NCI-H226 (cell line): Measurements from ENCODE around the gene WDR6.
"Not testable (repeated sequence)": the region's sequence is repeated elsewhere in the genome, so short reads cannot be mapped to it uniquely, and the experiment has no call there.

ENCODE experiments used
- DNase-seq: peaks from one replicate; pipeline ENCODE4 v3.0.0-alpha.2; 2015

Gene WDR6

DNA sequence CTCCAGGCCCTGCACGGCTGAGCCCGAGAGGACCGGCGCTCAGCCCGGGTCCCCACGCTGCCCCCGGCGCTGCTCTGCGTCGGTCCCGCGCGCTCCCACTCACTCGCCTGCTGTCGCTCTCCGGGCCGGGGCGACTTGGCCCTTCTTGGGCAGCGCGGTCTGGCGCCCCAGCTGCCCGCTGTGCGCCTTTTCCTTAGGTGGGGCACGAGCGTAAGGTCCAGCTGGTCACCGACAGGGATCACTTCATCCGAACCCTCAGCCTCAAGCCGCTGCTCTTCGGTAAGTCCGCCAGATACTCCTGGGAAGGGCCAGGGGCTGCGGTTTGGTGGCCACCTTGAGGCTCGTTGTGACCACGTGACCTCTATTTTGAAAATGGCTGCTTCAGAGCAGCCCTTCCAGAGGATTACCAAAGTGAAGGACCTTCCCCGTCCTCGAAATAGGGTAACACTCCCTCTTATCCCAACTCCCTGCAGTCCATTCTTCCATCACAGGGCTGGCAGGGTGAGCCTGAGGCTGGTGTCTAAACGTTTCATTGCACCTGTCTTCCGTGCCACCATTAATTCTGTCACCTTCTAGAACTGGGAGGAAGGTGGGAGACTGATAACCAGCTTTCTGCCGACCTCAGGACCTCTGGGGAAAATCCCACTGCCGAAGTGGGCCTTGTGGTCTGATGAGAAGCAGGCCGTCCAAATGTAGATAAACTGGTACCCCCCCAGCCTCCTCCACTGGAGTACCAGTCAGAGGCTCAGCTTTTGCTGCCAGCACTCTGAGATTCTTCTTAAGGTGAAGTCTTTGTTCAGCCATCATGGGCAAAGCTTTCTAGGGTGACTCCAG is 16.3 kb upstream of the WDR6 start:
- no peak for DNase-seq

DNA sequence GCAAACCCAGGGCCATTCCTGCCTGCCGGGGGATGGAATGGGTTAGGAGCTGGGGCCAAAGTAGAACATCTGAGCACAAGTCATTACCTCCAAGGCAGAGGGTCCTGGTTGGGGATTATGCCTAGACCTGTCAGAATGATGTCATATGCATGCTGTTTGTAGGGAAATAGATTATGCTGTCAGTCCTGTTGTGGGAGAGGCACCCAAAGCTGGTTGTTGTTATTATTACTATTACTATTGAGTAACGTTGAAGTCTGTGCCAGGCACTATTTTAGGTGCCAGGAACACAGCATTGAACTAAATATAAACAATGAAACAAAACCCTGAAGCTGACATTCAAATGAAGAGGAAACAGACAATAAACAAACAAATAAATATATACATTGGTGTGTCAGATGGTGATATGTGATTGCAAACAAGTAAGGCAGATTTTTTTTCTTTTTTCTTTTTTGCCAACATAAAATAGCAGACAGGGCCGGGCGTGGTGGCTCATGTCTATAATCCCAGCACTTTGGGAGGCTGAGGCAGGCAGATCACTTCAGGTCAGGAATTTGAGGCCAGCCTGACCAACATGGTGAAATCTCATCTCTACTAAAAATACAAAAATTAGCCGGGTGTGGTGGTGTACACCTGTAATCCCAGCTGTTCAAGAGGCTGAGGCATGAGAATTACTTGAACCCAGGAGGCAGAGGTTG is 15.2 kb upstream of the WDR6 start:
- DNase-seq: no peak

DNA sequence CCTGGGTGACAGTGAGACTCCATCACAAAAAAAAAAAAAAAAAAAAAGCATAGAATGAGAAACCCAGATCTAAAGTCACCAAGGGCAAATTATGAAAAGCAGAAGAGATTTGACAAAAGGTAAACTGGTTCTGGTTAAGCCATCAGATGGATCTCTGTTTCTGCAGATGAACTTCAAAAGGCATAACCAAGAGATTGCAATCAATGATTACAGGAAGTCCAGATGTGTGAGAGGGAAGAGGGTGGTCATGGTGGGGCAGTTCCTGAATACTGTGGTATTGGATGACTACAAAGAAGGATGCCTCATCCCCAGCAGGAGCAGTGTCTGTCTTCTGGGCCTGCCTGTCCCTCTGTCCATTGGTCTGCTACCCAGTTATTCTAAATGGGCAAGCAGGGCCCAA is 13.4 kb upstream of the WDR6 start:
- DNase-seq: no peak

DNA sequence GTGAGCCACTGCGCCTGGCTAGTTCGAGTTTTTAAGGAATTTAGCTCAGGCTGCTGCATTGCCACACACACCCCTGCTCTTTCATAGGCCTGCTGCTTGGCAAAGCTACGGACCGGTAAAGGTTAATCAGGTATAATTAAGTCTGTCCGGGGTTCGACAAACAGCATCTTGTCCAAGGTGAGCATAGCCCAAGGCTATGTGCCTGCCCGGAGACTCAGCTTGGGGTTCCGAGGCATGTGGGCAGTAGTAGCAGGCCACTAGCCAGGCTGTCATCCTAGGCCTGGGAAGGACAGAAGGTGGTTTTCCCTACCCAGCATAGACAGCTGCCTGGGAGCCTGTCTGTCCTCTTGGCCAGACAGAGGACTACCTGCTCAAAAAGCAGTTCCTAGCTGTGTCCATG is 10.6 kb upstream of the WDR6 start:
- no peak for DNase-seq

DNA sequence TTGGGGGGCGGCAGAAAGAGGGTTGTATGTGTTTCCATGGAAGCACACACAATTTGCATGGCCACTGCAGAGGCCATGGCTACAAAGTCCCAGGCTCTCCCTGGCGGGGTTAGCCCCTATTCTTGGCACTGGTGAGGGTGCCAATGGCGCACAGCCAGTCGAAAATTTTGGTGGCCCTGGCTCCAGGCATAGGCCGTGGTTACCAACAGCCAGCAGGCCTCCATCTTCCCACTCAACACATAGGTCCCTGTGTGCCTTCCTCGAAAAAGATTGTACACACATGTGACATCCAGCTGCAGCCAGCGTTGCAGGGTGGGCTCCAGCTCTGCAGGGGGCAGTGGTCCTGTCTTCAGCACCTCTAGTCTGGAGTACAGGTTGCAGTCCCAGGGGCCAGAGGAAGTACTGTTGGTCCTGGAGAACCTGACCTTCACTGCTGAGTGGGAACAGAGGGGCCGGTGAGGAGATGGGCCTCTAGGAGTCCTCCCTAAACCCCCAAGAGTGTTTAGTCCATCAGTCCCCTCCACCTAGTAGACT is 10.0 kb upstream of the WDR6 start:
- DNase-seq: no peak

DNA sequence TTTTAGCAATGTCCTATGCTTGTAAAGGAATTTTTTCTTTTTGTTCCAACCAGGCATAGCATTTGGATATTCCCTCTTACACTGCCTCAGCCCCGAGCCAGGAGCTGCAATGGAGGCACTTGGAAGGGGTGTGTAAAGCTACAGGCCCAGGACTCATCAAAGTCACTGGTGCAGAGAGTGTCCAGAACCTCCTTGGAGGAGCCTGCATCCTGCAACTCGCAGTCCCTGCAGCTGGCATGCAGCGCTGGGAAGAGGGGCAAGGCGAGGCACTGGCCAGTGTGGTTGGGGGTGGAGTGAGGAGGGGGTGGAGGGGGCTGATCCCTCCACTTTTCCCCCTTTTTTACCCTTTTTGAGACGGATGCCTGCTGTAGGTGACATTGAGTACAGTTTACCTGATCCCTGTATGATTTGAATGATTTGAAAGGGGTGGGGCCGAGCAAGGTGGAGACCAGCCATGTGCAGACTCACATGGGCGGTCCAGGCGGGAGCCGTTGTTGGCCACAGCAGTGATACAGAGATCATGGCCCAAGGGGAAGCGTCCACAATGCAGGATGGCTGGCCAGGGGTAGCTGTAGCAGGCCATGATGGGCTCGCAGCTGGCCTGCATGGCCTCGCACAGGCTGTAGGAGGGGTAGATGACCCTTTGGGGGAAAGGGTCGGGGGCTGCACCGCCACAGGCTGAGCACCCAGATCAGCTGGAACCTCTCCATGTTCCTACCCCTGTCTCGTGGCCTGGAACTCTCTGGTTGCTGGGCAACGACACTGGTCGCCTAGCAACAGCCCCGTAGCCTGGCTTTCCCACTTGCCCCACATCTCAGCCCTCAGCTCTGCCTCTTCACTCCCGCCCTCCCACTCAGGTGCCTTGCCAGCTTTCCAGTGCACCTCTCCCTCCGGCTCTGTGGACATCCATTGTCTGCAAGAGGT is 9.2 kb upstream of the WDR6 start:
- DNase-seq: no peak

DNA sequence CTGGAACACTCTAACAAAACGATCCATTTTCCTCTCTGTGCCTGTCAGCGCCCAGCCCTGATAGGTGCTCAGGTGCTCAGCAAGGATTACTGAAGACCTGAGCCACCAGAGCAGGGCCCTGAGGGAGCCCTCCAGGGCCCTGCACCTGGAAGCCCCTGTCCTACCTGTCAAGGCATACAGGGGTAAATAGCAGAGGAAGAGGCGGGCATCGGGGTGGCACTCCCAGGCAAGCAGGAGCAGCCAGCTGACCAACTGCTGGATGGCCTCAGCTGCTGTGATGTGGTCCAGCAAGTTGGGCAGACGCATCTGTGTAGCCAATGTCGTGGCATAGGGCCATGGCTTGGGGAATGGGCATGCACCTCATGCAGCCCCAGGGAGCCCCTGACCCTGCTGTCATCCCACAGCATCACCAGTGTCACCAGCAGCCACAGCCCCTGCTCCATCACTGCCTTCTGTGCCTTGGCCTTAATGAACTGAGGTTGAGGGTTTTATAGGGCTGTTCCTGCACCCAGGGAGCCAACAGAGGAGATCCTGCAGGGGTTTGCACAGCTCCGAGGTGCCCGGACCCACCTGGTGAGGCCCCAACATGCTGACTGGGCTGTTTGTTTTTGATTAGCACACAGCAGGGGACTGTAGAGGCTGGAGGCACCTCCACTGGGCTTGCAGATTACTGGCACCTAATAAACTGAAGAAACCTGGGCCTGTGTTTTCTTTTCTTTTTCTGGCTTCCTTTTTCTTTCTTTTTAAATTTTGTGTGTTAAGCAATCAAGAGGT is 7.9 kb upstream of the WDR6 start:
- DNase-seq: no peak

DNA sequence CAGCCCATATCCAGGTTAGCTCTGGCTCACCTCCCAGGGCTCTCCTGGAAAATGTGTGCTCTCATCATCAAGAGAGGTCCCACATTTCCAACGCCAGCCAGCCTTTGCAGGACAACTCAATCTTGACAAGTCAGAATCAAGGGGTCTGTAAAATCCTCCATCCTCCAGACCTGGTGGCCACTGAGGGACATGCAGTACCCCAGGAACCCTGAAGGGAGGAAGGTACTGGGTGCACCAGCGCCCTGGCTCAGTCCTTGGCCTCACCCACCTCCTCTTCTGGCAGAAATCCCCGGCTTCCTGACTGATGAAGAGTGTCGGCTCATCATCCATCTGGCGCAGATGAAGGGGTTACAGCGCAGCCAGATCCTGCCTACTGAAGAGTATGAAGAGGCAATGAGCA is 6.0 kb upstream of the WDR6 start:
- DNase-seq: no peak

DNA sequence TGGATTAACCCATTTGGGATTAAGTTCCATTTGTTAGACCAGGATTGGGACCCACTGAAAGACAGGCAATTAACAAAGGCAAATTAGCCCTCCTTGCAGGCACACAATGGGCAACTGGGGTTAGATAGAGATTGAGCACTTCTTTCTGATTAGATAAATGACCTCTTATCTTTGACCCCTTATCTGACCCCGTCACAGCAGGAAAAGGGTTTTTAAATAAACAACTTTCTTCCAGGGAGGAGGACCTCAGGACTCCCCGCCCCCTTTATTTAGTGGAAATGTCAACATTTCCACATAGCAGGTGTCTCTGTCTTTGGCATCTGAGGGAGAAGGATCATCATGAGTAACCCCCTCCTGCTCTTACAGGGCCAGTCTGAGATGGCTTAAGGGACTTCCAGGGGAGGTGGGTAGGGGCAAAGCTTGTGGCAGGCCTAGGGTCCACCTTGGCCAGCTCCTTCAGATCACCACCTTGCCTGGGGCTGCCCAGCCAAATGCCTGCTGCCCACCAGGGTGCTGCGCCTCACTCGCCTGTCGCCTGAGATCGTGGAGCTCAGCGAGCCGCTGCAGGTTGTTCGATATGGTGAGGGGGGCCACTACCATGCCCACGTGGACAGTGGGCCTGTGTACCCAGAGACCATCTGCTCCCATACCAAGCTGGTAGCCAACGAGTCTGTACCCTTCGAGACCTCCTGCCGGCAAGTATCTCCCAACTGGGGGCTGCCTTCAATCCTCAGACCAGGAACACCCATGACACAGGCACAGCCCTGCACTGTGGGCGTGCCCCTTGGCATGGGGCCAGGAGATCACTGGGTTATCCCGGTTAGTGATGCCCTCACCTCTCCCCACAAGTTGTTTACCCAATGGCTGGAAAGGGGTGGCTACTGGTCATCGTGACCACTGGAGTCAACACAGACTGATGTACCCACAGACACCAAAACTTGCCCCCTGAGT is 2.6 kb upstream of the WDR6 start:
- DNase-seq: no peak

DNA sequence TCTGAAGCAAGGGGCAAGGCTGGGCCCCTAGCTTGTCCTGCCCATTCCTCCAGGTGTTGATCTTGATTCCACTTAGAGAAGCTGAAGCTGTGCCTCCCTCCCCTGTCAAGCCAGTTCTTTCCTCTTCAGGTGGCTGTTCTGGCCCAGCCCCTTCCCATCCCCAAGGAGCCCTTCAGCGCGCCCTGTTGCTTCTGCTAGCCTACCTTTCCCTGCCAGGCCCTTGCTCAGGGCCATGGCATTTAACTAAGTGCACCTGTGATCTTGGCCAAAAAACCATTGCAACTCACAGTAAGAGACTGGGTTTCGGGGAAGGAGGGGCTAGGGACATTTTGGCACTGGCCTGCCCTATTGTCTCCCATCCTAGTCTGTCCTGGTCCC is 1.9 kb upstream of the WDR6 start:
- no peak for DNase-seq

DNA sequence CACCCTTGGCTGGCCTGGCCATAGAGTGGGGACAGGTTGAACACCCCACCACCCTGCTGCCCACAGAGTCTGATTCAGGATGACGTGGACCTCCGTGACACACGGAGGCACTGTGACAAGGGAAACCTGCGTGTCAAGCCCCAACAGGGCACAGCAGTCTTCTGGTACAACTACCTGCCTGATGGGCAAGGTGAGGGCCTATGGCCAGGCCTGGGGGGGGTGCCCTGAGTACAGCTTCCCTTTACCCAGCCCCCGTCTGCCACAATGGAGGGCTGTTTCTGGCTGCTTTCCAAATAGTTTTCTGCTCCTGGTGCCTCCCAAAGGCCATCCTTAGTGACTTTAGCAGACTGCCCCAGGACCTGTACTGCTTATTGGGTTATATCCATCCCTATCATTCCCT is 1.2 kb upstream of the WDR6 start:
- DNase-seq: no peak

DNA sequence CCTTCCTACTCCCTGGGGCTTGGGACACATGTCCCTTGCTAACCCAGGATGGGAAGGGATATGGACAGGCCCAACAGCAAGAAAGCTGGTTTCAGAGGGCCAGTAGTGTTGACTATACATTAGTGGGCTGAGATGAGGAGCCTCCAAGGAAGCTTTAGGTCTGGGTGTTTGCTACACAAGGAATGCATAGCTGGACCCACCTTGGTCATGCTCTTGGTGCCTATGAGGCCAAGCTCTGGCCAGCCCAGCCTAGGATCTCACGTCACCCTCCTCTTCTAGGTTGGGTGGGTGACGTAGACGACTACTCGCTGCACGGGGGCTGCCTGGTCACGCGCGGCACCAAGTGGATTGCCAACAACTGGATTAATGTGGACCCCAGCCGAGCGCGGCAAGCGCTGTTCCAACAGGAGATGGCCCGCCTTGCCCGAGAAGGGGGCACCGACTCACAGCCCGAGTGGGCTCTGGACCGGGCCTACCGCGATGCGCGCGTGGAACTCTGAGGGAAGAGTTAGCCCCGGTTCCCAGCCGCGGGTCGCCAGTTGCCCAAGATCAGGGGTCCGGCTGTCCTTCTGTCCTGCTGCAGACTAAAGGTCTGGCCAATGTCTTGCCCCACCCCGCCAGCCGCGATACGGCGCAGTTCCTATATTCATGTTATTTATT is 653 bp upstream of the WDR6 start:
- no peak for DNase-seq

DNA sequence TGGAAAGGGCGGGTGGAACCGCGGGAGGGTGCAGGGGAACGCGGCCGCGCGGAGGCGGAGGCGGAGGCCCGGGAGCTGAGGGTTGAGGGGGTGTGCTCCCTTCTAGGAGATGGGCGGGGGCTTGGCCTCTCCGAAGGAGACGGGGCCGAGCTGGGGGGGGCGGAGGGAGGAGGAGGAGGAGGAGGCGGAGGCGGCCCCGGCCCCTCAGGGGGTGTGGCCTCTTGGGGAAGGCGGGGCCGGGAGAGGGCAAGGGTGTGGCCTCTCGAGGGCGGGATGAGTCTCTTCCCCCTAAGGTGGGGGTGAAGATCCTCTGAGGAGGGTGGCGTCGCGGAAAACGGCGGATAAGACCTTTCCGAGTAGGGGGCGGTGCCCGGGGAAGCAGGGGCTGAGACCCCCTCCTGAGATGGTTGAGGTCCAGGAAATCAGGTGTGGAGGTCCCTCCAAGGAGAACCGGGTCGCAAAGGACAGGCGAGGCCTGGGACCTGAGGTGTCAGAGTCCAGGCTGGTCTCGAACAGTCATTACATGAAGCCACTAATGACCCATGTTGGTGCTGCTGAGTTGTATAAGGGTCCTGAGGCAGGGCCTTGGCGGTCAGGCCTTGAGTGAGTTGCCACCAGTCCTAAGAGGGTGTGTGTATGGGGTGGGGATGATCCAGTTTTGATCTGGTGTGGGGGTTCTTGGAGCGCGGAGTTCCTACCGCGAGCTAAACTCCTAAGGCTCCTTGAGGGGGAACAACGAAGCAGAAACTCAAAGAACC is 759 bp downstream of the WDR6 start:
- DNase-seq: peak; percentile 90

DNA sequence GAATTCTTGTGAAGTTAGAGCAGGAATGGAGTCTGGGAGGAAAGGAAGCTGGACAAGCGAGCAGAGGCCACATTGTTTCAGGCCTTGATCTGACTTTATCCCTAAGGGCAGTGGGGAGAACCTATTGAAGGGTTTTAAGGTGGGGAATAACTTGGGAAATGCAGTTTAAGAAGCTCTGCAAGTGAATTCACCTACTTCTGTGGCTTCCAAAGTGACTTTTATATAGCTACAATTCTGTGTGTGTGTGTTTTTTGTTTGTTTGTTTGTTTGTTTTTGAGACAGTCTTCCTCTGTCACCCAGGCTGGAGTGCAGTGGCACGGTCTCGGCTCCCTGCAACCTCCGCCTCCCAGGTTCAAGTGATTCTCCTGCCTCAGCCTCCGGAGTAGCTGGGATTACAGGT is 1.4 kb downstream of the WDR6 start:
- not testable (repeated sequence) for DNase-seq

DNA sequence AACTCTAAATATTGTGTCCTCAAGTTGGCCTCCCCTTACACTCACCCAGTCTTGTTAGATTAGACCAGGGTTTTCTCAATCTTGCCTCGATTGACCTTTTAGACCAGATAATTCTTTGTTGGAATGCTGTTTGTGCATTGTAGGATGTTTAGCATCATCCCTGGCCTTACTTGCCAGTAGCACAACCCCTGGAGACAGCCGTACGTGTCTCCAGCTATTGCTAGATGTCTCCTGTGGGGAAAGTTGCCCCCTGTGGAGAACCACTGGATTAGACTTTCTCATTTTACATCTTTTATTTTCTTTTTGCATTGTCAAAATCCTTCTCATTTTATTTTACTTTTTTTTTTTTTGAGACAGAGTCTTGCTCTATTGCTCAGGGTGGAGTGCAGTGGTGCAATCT is 2.2 kb downstream of the WDR6 start:
- no peak for DNase-seq

DNA sequence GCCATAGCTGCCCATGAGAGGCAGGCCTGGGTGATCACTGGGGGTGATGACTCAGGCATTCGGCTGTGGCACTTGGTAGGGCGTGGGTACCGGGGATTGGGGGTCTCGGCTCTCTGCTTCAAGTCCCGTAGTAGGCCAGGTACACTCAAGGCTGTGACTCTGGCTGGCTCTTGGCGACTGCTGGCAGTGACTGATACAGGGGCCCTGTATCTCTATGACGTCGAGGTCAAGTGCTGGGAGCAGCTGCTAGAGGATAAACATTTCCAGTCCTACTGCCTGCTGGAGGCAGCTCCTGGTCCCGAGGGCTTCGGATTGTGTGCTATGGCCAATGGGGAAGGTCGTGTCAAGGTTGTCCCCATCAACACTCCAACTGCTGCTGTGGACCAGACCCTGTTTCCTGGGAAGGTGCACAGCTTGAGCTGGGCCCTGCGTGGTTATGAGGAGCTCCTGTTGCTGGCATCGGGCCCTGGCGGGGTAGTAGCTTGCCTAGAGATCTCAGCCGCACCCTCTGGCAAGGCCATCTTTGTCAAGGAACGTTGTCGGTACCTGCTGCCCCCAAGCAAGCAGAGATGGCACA is 5.3 kb downstream of the WDR6 start:
- DNase-seq: no peak

DNA sequence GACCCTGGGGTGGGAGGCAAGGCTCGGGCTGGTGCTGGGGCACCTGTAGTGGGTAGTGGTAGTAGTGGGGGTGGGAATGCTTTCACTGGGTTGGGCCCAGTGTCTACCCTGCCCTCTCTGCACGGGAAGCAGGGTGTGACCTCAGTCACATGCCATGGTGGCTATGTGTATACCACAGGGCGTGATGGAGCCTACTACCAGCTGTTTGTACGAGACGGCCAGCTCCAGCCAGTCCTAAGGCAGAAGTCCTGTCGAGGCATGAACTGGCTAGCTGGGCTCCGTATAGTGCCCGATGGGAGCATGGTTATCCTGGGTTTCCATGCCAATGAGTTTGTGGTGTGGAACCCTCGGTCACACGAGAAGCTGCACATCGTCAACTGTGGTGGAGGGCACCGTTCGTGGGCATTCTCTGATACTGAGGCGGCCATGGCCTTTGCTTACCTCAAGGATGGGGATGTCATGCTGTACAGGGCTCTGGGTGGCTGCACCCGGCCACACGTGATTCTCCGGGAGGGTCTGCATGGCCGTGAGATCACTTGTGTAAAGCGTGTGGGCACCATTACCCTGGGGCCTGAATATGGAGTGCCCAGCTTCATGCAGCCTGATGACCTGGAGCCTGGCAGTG is 6.0 kb downstream of the WDR6 start:
- no peak for DNase-seq

DNA sequence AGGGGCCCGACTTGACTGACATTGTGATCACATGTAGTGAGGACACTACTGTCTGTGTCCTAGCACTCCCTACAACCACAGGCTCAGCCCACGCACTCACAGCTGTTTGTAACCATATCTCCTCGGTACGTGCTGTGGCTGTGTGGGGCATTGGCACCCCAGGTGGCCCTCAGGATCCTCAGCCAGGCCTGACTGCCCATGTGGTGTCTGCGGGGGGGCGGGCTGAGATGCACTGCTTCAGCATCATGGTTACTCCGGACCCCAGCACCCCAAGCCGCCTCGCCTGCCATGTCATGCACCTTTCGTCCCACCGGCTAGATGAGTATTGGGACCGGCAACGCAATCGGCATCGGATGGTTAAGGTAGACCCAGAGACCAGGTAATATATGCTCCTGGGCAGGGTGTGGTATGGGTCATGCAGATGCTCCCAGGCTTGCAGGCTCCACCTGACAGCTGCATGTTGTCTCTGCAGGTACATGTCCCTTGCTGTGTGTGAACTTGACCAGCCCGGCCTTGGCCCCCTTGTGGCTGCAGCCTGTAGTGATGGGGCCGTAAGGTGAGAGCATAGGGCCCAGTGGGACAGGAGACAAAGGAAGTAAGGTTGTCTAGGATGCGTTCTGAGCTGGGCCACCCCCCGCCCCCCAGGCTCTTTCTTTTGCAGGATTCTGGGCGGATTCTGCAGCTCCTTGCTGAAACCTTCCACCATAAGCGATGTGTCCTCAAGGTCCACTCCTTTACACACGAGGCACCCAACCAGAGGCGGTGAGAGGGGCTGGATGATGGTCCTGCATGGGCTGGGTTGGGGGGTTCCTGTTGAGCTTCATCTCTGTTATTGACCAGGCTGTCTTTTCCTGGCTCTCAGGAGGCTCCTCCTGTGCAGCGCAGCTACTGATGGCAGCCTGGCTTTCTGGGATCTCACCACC is 6.8 kb downstream of the WDR6 start:
- no peak for DNase-seq
